Measurements from ENCODE around the gene PSMD2.
"Not testable (repeated sequence)": the region's sequence is repeated elsewhere in the genome, so short reads cannot be mapped to it uniquely, and the experiment has no call there.

The PSMD2 gene

DNA sequence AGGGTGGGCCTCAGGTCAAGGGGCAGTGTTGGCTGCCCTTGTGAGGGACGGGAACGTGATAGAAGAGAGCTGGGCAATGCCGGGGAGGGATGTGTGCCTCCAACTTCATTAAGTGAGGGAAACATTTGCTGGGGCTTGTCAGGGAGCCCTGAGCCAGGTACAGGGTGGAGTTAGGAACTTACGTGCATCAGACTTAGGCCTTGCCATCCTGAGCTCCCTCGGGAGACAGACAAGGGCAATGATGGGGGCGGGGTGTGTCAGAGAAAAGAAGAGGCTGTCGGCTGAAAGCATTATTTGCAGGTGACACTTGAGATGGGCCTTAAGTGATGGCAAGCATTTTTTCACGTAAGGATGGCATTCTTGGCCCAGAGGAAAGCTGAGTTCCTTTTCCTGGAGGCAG, 40.0 kb downstream of the PSMD2 start:
- Histone ChIP-seq H3K4me2 (ENCODE audit: low read length) (no peak overlapping the region), H3K9ac (ENCODE audit: low read length) (no peak overlapping the region), H2AFZ (ENCODE audit: low read depth, low read length) (no peak overlapping the region), H3K79me2 (ENCODE audit: low read length) (no peaks in the 10 kb centered on the region), H3K36me3 (replicated peaks; ENCODE audit: low read depth, low read length) (peaks cover 24% of the 10 kb centered on the region), H3K9me3 (ENCODE audit: insufficient read depth, low read length) (no peaks in the 10 kb centered on the region), H3K4me3 (ENCODE audit: low read length) (no peak overlapping the region), H3K27me3 (ENCODE audit: low read depth, low read length) (no peaks in the 10 kb centered on the region), H3K4me1 (ENCODE audit: low read length) (peaks cover 4% of the 10 kb centered on the region; the same call in 1 of the 2 replicates), H4K20me1 (ENCODE audit: insufficient read depth, low read length) (peaks cover 16% of the 10 kb centered on the region), H3K27ac (ENCODE audit: low read length) (no peak overlapping the region)
- TF ChIP-seq EZH2phosphoT487 (IDR thresholded peaks at IDR 0.05; ENCODE audit: low read depth): no peak
- TF ChIP-seq, protein P1, sequence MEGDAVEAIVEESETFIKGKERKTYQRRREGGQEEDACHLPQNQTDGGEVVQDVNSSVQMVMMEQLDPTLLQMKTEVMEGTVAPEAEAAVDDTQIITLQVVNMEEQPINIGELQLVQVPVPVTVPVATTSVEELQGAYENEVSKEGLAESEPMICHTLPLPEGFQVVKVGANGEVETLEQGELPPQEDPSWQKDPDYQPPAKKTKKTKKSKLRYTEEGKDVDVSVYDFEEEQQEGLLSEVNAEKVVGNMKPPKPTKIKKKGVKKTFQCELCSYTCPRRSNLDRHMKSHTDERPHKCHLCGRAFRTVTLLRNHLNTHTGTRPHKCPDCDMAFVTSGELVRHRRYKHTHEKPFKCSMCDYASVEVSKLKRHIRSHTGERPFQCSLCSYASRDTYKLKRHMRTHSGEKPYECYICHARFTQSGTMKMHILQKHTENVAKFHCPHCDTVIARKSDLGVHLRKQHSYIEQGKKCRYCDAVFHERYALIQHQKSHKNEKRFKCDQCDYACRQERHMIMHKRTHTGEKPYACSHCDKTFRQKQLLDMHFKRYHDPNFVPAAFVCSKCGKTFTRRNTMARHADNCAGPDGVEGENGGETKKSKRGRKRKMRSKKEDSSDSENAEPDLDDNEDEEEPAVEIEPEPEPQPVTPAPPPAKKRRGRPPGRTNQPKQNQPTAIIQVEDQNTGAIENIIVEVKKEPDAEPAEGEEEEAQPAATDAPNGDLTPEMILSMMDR (IDR thresholded peaks at IDR 0.05; ENCODE audit: low read depth, low read length): no peak

DNA sequence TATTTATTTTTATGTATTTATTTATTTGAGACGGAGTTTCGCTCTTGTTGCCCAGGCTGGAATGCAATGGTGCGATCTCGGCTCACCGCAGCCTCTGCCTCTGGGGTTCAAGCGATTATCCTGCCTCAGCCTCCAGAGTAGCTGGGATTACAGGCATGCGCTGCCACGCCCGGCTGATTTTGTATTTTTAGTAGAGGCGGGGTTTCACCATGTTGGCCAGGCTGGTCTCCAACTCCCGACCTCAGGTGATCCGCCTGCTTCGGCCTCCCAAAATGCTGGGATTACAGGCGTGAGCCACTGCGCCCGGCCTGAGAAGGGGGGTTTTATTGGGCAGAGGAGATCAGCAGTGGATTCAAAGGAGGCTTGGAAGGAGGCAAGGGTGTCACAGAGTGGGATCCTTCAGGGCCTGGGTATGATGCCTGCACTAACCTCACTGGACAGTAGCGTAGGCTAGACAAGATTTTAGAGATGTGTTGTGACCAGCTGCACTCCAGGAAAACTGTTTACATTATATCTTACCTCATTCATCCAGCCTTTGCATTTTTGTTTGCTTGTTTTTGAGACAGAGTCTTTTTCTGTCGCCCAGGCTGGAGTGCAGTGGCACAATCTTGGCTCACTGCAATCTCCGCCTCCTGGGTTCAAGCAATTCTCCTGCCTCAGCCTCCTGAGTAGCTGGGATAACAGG, 40.6 kb downstream of the PSMD2 start:
- not testable (repeated sequence) for H3K4me2 ChIP-seq (ENCODE audit: low read length); H3K27me3 ChIP-seq (ENCODE audit: low read depth, low read length); H2AFZ ChIP-seq (ENCODE audit: low read depth, low read length); H3K9ac ChIP-seq (ENCODE audit: low read length); H3K27ac ChIP-seq (ENCODE audit: low read length); H3K4me3 ChIP-seq (ENCODE audit: low read length); H3K9me3 ChIP-seq (ENCODE audit: insufficient read depth, low read length); H3K4me1 ChIP-seq (ENCODE audit: low read length); H3K79me2 ChIP-seq (ENCODE audit: low read length)
- Histone ChIP-seq H3K36me3 (replicated peaks; ENCODE audit: low read depth, low read length) (peaks cover 18% of the 10 kb centered on the region), H4K20me1 (ENCODE audit: insufficient read depth, low read length) (peaks cover 10% of the 10 kb centered on the region; the same call in 1 of the 2 replicates)

DNA sequence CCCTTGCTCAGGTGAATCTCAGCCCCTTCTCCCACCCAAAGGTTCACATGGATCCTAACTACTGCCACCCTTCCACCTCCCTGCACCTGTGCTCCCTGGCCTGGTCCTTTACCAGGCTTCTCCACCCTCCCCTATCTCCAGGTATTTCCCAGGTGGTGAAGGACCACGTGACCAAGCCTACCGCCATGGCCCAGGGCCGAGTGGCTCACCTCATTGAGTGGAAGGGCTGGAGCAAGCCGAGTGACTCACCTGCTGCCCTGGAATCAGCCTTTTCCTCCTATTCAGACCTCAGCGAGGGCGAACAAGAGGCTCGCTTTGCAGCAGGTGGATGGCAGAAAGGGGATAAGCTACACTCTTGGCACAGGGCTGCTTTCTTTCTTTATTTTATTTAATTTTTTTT, 42.9 kb downstream of the PSMD2 start:
- H3K79me2 ChIP-seq (ENCODE audit: low read length): no peaks in the 10 kb centered on the region
- no peak overlapping the region for H2AFZ ChIP-seq (ENCODE audit: low read depth, low read length)
- H3K9ac ChIP-seq (ENCODE audit: low read length): no peak overlapping the region
- no peaks in the 10 kb centered on the region for H3K4me1 ChIP-seq (ENCODE audit: low read length)
- peaks cover 6% of the 10 kb centered on the region for H3K36me3 ChIP-seq (replicated peaks; ENCODE audit: low read depth, low read length)
- no peaks in the 10 kb centered on the region for H3K27me3 ChIP-seq (ENCODE audit: low read depth, low read length)
- H3K4me3 ChIP-seq (ENCODE audit: low read length): no peak overlapping the region
- H3K27ac ChIP-seq (ENCODE audit: low read length): no peak overlapping the region
- 0 out of 2 replicates have a peak, but pooled peaks cover 2% of the 10 kb centered on the region for H4K20me1 ChIP-seq (ENCODE audit: insufficient read depth, low read length)
- H3K9me3 ChIP-seq (ENCODE audit: insufficient read depth, low read length): no peaks in the 10 kb centered on the region
- no peak overlapping the region for H3K4me2 ChIP-seq (ENCODE audit: low read length)
- TF ChIP-seq, protein P1 (IDR thresholded peaks at IDR 0.05; ENCODE audit: low read depth, low read length): no peak
- TF ChIP-seq EZH2phosphoT487 (IDR thresholded peaks at IDR 0.05; ENCODE audit: low read depth): no peak

- Histone ChIP-seq H3K4me3 (ENCODE audit: low read length) (no peak overlapping the region), H3K79me2 (ENCODE audit: low read length) (no peaks in the 10 kb centered on the region), H3K36me3 (replicated peaks; ENCODE audit: low read depth, low read length) (no peaks in the 10 kb centered on the region), H3K4me1 (ENCODE audit: low read length) (no peaks in the 10 kb centered on the region), H3K9ac (ENCODE audit: low read length) (no peak overlapping the region), H2AFZ (ENCODE audit: low read depth, low read length) (no peak overlapping the region), H3K27ac (ENCODE audit: low read length) (no peak overlapping the region), H3K27me3 (ENCODE audit: low read depth, low read length) (no peaks in the 10 kb centered on the region), H4K20me1 (ENCODE audit: insufficient read depth, low read length) (no peaks in the 10 kb centered on the region), H3K9me3 (ENCODE audit: insufficient read depth, low read length) (no peaks in the 10 kb centered on the region), H3K4me2 (ENCODE audit: low read length) (no peak overlapping the region)
- TF ChIP-seq, protein P1 (IDR thresholded peaks at IDR 0.05; ENCODE audit: low read depth, low read length): no peak
- TF ChIP-seq EZH2phosphoT487 (IDR thresholded peaks at IDR 0.05; ENCODE audit: low read depth): no peak
Measured at GRCh38 chr3:184343200-184343876, 44.3 kb downstream of the PSMD2 start.
